C4-2B (cell line): ENCODE data around the gene ISG20.

Experiments used
- CTCF ChIP-seq: fragments of 450-650 bp; conservative IDR thresholded peaks from 2 replicates; pipeline ENCODE4 v1.5.1; 2017; ENCODE audit warnings: mild to moderate bottlenecking
- ZFX ChIP-seq: fragments of 450-650 bp; IDR thresholded peaks from 2 replicates; pipeline ENCODE4 v1.6.1; 2017

GRCh38 chr15:88608607-88609181, 30.1 kb upstream of the ISG20 start:
- TF ChIP-seq CTCF = no peak
- TF ChIP-seq ZFX = no peak
